SK-N-SH treated with all-trans-retinoic acid at 6 μM for 48 hours (cell line): ENCODE results near the gene SLC36A3.

Experiments
- ATAC-seq: fragments of 200-7000 bp; cut with Tn5 transposase; 3 replicates; pipeline ENCODE4 v1.9.1; 2020; ENCODE audit warnings: mild to moderate bottlenecking, moderate library complexity
- ARNTL ChIP-seq: fragments of 450-650 bp; formaldehyde crosslinking; IDR thresholded peaks from 2 replicates; pipeline ENCODE4 v1.5.0; 2020; ENCODE audit warnings: low read depth, mild to moderate bottlenecking, moderate library complexity, borderline replicate concordance
- ESRRG ChIP-seq: fragments of 250-450 bp; sonication (Bioruptor Pico); IDR thresholded peaks from 2 replicates; pipeline ENCODE4 v1.6.1; 2021; ENCODE audit warnings: mild to moderate bottlenecking
- GLIS3 ChIP-seq: fragments of 250-450 bp; sonication (Bioruptor Pico); IDR thresholded peaks from 2 replicates; pipeline ENCODE4 v1.5.0; 2020; ENCODE audit warnings: mild to moderate bottlenecking, moderate library complexity
- ISL1 ChIP-seq: fragments of 250-450 bp; sonication (Bioruptor Pico); IDR thresholded peaks from 2 replicates; pipeline ENCODE4 v2.1.2; 2022; ENCODE audit warnings: mild to moderate bottlenecking, moderate library complexity
- OSR1 ChIP-seq: fragments of 250-450 bp; sonication (Bioruptor Pico); IDR thresholded peaks from 2 replicates; pipeline ENCODE4 v1.8.0; 2022; ENCODE audit warnings: moderate library complexity, mild to moderate bottlenecking, inconsistent platforms
- SNAI2 ChIP-seq: fragments of 250-450 bp; sonication (Bioruptor Pico); IDR thresholded peaks from 2 replicates; pipeline ENCODE4 v1.5.0; 2020; ENCODE audit warnings: mild to moderate bottlenecking, moderate library complexity
- TOX ChIP-seq: fragments of 250-450 bp; sonication (Bioruptor Pico); IDR thresholded peaks from 2 replicates; pipeline ENCODE4 v1.8.0; 2021; ENCODE audit warnings: mild to moderate bottlenecking, moderate library complexity, borderline replicate concordance
- ZFP3 ChIP-seq: fragments of 250-450 bp; sonication (Bioruptor Pico); IDR thresholded peaks from 2 replicates; pipeline ENCODE4 v1.5.0; 2020; ENCODE audit warnings: mild to moderate bottlenecking, moderate library complexity
- ZFP30 ChIP-seq: fragments of 450-650 bp; formaldehyde crosslinking; IDR thresholded peaks from 2 replicates; pipeline ENCODE4 v1.5.0; 2022; ENCODE audit warnings: mild to moderate bottlenecking, moderate library complexity
- ZNF565 ChIP-seq: fragments of 450-650 bp; formaldehyde crosslinking; conservative IDR thresholded peaks from 2 replicates; pipeline ENCODE4 v1.5.0; 2020; ENCODE audit warnings: low read depth, mild to moderate bottlenecking, moderate library complexity
- ZNF70 ChIP-seq: fragments of 450-650 bp; formaldehyde crosslinking; IDR thresholded peaks from 2 replicates; pipeline ENCODE4 v1.5.0; 2020; ENCODE audit warnings: mild to moderate bottlenecking, moderate library complexity
- ZNF8 ChIP-seq: fragments of 450-650 bp; formaldehyde crosslinking; IDR thresholded peaks from 2 replicates; pipeline ENCODE4 v1.5.0; 2020; ENCODE audit warnings: mild to moderate bottlenecking, moderate library complexity
- TF ChIP-seq, protein P1 (sequence below): fragments of 250-450 bp; sonication (Bioruptor Pico); IDR thresholded peaks from 2 replicates; pipeline ENCODE4 v1.8.0; 2021; ENCODE audit warnings: low read depth, mild to moderate bottlenecking, moderate library complexity, borderline replicate concordance
- TF ChIP-seq, protein P2 (sequence below): fragments of 250-450 bp; sonication (Bioruptor Pico); IDR thresholded peaks from 2 replicates; pipeline ENCODE4 v1.5.0; 2020; ENCODE audit warnings: mild to moderate bottlenecking, moderate library complexity
- TF ChIP-seq, protein P3 (sequence below): fragments of 250-450 bp; sonication (Bioruptor Pico); IDR thresholded peaks from 2 replicates; pipeline ENCODE4 v1.5.1; 2020; ENCODE audit warnings: low read depth, mild to moderate bottlenecking, moderate library complexity
- TF ChIP-seq, protein P4 (sequence below): fragments of 250-450 bp; sonication (Bioruptor Pico); IDR thresholded peaks from 2 replicates; pipeline ENCODE4 v1.8.0; 2020; ENCODE audit warnings: mild to moderate bottlenecking, moderate library complexity, borderline replicate concordance
- TF ChIP-seq, protein P5 (sequence below): fragments of 250-450 bp; sonication (Bioruptor Pico); IDR thresholded peaks from 2 replicates; pipeline ENCODE4 v1.5.1; 2021; ENCODE audit warnings: mild to moderate bottlenecking, moderate library complexity

The SLC36A3 gene

DNA sequence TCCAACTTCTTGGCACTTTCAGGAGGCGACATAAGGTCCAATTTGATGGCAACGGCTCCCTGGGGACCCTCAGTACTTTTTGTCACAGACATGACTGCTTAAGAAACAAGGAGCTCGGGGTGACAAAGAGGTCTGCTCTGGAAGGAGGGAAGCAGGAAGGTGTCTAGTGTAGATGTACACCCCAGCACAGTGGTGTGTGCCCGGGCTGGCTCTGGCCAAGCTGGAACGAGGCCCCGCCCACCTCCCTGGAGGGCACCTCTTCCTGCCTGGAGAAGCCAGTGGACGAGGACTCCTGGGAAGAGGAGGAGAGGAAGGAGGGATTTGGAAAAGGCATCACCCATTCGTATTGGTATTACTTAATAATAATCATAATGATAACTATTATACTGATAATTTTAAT lies 43.8 kb upstream of the SLC36A3 start, which contains the start of gene SLC36A2:
TSS of gene SLC36A2 (minus strand) at position 191 of the 400 bp plus-strand sequence. CDS start at position 92, 99 bp downstream.
- ATAC-seq, result no peak
- TF ChIP-seq ZNF565 (CRISPR knock-in tag) (no peak), ZFP3 (CRISPR knock-in tag) (no peak), SNAI2 (CRISPR knock-in tag) (no peak), ZFP30 (no peak), OSR1 (CRISPR knock-in tag) (no peak), ESRRG (CRISPR knock-in tag) (no peak), ISL1 (CRISPR knock-in tag) (no peak)
- TF ChIP-seq, protein P1, sequence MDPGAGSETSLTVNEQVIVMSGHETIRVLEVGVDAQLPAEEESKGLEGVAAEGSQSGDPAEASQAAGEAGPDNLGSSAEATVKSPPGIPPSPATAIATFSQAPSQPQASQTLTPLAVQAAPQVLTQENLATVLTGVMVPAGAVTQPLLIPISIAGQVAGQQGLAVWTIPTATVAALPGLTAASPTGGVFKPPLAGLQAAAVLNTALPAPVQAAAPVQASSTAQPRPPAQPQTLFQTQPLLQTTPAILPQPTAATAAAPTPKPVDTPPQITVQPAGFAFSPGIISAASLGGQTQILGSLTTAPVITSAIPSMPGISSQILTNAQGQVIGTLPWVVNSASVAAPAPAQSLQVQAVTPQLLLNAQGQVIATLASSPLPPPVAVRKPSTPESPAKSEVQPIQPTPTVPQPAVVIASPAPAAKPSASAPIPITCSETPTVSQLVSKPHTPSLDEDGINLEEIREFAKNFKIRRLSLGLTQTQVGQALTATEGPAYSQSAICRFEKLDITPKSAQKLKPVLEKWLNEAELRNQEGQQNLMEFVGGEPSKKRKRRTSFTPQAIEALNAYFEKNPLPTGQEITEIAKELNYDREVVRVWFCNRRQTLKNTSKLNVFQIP (CRISPR knock-in tag), result no peak
- TF ChIP-seq, protein P2, sequence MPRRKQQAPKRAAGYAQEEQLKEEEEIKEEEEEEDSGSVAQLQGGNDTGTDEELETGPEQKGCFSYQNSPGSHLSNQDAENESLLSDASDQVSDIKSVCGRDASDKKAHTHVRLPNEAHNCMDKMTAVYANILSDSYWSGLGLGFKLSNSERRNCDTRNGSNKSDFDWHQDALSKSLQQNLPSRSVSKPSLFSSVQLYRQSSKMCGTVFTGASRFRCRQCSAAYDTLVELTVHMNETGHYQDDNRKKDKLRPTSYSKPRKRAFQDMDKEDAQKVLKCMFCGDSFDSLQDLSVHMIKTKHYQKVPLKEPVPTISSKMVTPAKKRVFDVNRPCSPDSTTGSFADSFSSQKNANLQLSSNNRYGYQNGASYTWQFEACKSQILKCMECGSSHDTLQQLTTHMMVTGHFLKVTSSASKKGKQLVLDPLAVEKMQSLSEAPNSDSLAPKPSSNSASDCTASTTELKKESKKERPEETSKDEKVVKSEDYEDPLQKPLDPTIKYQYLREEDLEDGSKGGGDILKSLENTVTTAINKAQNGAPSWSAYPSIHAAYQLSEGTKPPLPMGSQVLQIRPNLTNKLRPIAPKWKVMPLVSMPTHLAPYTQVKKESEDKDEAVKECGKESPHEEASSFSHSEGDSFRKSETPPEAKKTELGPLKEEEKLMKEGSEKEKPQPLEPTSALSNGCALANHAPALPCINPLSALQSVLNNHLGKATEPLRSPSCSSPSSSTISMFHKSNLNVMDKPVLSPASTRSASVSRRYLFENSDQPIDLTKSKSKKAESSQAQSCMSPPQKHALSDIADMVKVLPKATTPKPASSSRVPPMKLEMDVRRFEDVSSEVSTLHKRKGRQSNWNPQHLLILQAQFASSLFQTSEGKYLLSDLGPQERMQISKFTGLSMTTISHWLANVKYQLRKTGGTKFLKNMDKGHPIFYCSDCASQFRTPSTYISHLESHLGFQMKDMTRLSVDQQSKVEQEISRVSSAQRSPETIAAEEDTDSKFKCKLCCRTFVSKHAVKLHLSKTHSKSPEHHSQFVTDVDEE, result no peak
- TF ChIP-seq, protein P3, sequence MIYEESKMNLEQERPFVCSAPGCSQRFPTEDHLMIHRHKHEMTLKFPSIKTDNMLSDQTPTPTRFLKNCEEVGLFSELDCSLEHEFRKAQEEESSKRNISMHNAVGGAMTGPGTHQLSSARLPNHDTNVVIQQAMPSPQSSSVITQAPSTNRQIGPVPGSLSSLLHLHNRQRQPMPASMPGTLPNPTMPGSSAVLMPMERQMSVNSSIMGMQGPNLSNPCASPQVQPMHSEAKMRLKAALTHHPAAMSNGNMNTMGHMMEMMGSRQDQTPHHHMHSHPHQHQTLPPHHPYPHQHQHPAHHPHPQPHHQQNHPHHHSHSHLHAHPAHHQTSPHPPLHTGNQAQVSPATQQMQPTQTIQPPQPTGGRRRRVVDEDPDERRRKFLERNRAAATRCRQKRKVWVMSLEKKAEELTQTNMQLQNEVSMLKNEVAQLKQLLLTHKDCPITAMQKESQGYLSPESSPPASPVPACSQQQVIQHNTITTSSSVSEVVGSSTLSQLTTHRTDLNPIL, result no peak
- TF ChIP-seq, protein P4, sequence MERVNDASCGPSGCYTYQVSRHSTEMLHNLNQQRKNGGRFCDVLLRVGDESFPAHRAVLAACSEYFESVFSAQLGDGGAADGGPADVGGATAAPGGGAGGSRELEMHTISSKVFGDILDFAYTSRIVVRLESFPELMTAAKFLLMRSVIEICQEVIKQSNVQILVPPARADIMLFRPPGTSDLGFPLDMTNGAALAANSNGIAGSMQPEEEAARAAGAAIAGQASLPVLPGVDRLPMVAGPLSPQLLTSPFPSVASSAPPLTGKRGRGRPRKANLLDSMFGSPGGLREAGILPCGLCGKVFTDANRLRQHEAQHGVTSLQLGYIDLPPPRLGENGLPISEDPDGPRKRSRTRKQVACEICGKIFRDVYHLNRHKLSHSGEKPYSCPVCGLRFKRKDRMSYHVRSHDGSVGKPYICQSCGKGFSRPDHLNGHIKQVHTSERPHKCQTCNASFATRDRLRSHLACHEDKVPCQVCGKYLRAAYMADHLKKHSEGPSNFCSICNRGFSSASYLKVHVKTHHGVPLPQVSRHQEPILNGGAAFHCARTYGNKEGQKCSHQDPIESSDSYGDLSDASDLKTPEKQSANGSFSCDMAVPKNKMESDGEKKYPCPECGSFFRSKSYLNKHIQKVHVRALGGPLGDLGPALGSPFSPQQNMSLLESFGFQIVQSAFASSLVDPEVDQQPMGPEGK, result no peak
- TF ChIP-seq, protein P5, sequence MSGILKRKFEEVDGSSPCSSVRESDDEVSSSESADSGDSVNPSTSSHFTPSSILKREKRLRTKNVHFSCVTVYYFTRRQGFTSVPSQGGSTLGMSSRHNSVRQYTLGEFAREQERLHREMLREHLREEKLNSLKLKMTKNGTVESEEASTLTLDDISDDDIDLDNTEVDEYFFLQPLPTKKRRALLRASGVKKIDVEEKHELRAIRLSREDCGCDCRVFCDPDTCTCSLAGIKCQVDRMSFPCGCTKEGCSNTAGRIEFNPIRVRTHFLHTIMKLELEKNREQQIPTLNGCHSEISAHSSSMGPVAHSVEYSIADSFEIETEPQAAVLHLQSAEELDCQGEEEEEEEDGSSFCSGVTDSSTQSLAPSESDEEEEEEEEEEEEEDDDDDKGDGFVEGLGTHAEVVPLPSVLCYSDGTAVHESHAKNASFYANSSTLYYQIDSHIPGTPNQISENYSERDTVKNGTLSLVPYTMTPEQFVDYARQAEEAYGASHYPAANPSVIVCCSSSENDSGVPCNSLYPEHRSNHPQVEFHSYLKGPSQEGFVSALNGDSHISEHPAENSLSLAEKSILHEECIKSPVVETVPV (CRISPR knock-in tag), result no peak

DNA sequence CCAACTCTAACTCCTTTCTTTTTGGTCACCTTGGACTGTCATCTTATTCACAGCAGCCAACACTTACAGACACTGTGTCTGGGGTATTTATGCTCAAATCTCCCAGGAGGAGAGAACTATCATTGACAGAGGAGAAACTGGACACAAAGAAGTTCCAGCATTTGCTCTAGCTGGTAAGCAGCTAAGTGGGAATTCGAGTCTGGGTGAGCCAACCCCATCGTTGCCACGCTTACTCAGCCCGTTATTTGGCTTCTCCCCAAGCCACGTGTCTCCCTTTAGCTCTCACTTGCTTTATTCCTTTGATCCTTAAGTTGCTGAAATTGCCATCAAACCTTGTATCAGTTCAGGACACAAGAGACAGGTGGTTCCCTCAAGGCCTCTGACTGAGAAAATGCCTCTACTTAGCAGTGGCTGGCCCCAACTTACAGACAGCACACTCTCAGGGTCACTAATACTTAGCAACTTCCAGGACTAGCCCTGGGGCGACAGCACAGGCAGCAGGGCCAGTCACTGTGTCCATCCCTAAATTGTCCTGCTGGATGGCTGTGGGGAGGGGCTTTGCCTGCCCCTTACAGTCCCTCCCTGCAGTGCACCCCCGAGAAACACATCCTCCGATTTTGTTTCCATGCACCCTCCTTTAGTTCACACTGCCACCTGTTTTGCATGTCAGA lies 42.4 kb upstream of the SLC36A3 start:
- peak; percentile 32; the same call in 1 of the 3 replicates for ATAC-seq

DNA sequence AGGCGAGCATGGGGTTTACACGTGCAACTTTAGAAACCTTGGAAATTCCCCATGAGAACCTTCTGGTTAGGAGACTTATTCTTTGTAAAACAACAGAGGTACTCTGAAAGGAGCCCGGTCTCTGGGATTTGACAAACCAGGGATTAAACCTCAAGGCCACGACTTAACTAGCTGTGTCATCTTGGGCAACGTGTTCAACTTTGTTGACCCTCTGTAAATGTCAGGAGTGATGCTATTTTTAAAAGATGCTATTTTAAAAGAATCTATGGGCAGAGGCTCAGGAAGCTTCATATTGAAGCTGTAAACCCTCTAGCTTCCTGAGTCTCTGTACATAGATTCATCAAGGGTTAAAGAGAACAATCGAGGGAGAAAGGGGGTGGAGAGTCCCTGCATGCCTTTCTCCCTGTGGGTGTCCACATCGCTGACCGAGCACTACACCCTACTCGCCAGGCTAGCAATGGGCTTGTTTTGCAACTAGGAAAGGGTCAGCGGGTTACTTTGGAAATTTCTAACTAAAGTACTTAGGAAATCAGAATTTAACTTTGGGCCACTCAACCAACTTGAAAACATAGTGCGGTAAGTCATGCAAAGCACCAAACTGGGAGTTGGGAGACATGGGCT lies 41.7 kb upstream of the SLC36A3 start:
- ATAC-seq, result no peak
- TF ChIP-seq ARNTL (CRISPR knock-in tag) (no peak), GLIS3 (CRISPR knock-in tag) (no peak), ZFP30 (no peak), OSR1 (CRISPR knock-in tag) (no peak), ISL1 (CRISPR knock-in tag) (no peak), TOX (CRISPR knock-in tag) (no peak), ZNF8 (CRISPR knock-in tag) (no peak), ZNF70 (no peak), ZFP3 (CRISPR knock-in tag) (no peak), ESRRG (CRISPR knock-in tag) (no peak)
- TF ChIP-seq, protein P2, result no peak

More for the DNA sequence above, 42.4 kb upstream of the SLC36A3 start:
- TF ChIP-seq ZFP3 (CRISPR knock-in tag), result no peak
